Fibroblast of the aortic adventitia (primary cell): ENCODE results near the gene MPG. TPM values are rescaled to one million over a fixed set of nuclear protein-coding genes. Genes with fewer than 3 reads are reported as not detected.

Experiments used
- DNase-seq: peaks from one replicate; pipeline ENCODE4 v3.0.0-alpha.2; 2010; ENCODE audit warnings: low read depth
- H3K4me3 ChIP-seq: 2 replicates; pipeline ENCODE4 v1.5.1; 2011; ENCODE audit warnings: low read depth, mild to moderate bottlenecking, control low read depth, low read length, moderate library complexity
- small RNA-seq: library from RNA; depleted of rRNA; stranded (forward); fragments of <200 nt; gene quantifications from one replicate; pipeline ENCODE3, GENCODE V24; 2012
- total RNA-seq: library from RNA; depleted of rRNA; stranded (reverse); fragments of >200 nt; gene quantifications from 2 replicates; pipeline ENCODE4 v1.2.3, GENCODE V29; 2012; ENCODE audit warnings: low replicate concordance
- TF ChIP-seq, protein P1 (sequence below): IDR thresholded peaks from 2 replicates; pipeline ENCODE4 v1.5.1; 2011; ENCODE audit warnings: mild to moderate bottlenecking, low read length, control low read depth, inconsistent platforms; ENCODE audit not compliant: insufficient read depth

Gene MPG
- total RNA-seq, 1 donor = 124 TPM

- TF ChIP-seq, protein P1, sequence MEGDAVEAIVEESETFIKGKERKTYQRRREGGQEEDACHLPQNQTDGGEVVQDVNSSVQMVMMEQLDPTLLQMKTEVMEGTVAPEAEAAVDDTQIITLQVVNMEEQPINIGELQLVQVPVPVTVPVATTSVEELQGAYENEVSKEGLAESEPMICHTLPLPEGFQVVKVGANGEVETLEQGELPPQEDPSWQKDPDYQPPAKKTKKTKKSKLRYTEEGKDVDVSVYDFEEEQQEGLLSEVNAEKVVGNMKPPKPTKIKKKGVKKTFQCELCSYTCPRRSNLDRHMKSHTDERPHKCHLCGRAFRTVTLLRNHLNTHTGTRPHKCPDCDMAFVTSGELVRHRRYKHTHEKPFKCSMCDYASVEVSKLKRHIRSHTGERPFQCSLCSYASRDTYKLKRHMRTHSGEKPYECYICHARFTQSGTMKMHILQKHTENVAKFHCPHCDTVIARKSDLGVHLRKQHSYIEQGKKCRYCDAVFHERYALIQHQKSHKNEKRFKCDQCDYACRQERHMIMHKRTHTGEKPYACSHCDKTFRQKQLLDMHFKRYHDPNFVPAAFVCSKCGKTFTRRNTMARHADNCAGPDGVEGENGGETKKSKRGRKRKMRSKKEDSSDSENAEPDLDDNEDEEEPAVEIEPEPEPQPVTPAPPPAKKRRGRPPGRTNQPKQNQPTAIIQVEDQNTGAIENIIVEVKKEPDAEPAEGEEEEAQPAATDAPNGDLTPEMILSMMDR = no peak
- DNase-seq = no peak
- H3K4me3 ChIP-seq = no peak overlapping the region
Measured at GRCh38 chr16:129075-129474, 51.0 kb downstream of the MPG start.

DNA sequence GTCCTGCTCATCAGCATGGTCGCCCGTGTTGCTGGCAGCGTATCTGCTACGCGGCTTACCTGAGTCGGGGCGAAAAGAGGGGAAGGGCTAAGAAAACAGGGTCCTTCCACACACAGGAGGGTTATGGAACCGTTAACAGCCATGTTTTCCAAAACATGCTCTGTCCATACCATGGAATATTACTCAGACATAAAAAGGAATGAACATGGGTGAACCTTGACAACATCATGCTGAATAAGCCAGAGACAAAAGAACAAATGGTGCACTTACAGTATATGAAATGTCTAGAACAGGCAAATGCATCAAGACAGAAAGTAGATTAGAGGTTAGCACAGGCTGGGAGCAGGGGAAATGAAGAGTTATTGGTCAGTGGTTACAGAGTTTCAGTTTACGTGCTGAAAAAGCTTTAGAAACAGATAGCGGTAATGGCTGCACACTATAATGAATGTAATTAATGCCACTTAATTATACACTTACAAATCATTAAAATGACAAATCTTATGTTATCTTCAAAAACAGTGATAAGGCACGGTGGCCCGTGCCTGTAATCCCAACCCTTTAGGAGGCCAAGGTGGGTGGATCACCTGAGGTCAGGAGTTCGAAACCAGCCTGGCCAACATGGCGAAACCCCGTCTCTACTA lies 52.6 kb downstream of the MPG start:
- no peak overlapping the region for H3K4me3 ChIP-seq
- no peak for DNase-seq
- TF ChIP-seq, protein P1 = no peak

DNA sequence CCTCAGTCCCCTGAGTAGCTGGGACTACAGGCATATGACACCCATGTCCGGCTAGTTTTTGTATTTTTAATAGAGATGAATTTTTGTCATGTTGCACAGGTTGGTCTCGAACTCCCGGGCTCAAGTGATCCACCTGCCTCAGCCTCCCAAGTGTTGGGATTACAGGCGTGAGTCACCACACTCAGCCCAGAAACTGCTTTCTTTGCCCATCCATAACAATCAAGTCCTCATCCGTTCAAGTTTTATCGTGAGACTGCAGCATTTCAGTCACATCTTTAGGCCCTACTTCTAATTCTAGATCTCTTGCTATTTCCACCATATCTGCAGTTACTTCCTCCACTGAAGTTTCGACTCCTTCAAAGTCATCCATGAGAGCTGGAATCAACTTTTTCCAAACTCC lies 54.1 kb downstream of the MPG start:
- no peak overlapping the region for H3K4me3 ChIP-seq
- TF ChIP-seq, protein P1 = no peak
- DNase-seq = no peak

DNA sequence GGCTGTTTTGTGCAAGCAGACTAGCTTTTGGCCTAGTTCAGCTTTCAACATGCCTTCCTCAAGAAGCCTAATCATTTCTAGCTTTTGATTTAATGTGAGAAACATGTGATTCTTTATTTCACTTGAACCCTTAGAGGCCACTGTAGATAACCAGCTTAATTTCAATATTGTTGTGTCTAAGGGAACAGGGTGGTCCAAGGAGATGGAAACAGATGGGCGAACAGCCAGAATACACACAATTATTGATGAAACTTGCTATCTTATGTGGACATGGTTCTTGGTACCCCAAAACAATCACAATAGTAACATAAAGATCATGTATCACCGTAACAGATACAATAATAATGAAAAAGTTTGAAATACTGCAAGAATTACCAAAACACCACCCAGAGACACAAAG lies 55.7 kb downstream of the MPG start:
- DNase-seq = no peak
- TF ChIP-seq, protein P1 = no peak
- no peak overlapping the region for H3K4me3 ChIP-seq

Small RNA genes within 50 kb of the gene (small RNA-seq; reads per million reads assigned to genes)
- not detected for gene Z69720.2

Other genes with a start within 250 kb of the MPG start
- 5.1 and 6.1 TPM in 2 replicates for gene POLR3K, start 24.6 kb upstream of the MPG start, total RNA-seq
- 11.8 and 15.8 TPM in 2 replicates for gene SNRNP25, start 24.4 kb upstream of the MPG start, total RNA-seq
- 39.4 and 66.8 TPM in 2 replicates for gene RHBDF1, start 5.6 kb upstream of the MPG start, total RNA-seq
- gene NPRL3, start 60.4 kb downstream of the MPG start, total RNA-seq = 7.1 and 13.0 TPM in 2 replicates
- gene HBZ, start 74.4 kb downstream of the MPG start, total RNA-seq = not detected in 2 replicates
- not detected in 2 replicates for gene HBM, start 87.8 kb downstream of the MPG start, total RNA-seq
- gene HBA2, start 94.7 kb downstream of the MPG start, total RNA-seq = not detected in 2 replicates
- not detected in 2 replicates for gene HBA1, start 98.5 kb downstream of the MPG start, total RNA-seq
- gene HBQ1, start 102.2 kb downstream of the MPG start, total RNA-seq = 0.63 TPM in 1 of 2 replicates, not detected in the other
- 37.0 and 82.3 TPM in 2 replicates for gene LUC7L, start 151.2 kb downstream of the MPG start, total RNA-seq
- 49.5 and 72.0 TPM in 2 replicates for gene FAM234A, start 156.6 kb downstream of the MPG start, total RNA-seq
- gene RGS11, start 197.7 kb downstream of the MPG start, total RNA-seq = 1.2 and 2.0 TPM in 2 replicates
- gene ARHGDIG, start 202.4 kb downstream of the MPG start, total RNA-seq = 1.6 TPM in 1 of 2 replicates, not detected in the other
- gene PDIA2, start 204.9 kb downstream of the MPG start, total RNA-seq = not detected in 2 replicates